HG03045 (cell line): ENCODE data around the gene GNPTG.

Experiments
- ATAC-seq: cut with Tn5 transposase; IDR thresholded peaks from one replicate; pipeline ENCODE4 v1.9.1; 2021; ENCODE audit warnings: mild to moderate bottlenecking, moderate library complexity; ENCODE audit not compliant: unreplicated experiment

The GNPTG gene

GRCh38 chr16:1367486-1368174, 15.9 kb downstream of the GNPTG start:
- no peak for ATAC-seq

DNA sequence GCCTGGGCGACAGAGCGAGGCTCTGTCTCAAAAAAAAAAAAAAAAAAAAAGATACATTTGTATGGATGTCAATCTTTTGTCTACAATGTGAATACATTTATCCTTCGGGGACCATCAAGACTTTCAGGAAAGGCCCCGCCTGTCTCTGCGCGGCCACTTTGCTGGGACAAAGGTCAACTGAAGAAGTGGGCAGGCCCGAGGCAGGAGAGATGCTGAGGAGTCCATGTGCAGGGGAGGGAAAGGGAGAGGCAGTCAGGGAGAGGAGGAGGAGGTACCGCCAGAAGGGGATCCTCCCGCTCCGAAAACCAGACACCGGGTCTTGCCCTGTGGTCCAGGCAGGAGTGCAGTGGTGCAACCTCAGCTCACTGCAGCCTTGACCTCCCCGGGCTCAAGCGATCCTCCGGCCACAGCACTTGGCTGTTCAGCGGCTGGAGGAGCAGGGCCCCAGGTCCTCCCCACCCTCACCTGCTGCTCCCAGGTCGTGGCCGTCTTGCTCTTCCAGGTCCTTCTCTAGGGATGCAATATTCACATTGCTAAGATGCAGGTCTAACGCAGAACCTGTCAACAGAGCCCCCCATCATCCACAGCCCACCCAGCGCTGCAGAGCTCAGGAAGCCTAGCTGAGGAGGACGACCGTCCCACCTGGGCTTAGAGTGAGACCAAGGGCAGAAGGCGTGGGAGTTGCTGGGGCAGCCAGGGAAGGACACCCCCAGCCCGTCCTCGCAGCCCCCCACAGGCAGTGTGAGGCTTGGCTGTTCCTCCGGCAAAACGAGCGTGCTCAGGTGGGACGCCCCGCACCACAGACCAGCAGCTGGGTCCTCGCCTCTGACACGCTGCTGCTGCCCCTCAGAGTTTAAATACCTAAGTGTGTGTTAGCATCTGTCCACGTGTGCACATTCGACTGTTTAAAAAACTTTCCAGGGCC, 19.6 kb downstream of the GNPTG start:
- ATAC-seq: no peak

DNA sequence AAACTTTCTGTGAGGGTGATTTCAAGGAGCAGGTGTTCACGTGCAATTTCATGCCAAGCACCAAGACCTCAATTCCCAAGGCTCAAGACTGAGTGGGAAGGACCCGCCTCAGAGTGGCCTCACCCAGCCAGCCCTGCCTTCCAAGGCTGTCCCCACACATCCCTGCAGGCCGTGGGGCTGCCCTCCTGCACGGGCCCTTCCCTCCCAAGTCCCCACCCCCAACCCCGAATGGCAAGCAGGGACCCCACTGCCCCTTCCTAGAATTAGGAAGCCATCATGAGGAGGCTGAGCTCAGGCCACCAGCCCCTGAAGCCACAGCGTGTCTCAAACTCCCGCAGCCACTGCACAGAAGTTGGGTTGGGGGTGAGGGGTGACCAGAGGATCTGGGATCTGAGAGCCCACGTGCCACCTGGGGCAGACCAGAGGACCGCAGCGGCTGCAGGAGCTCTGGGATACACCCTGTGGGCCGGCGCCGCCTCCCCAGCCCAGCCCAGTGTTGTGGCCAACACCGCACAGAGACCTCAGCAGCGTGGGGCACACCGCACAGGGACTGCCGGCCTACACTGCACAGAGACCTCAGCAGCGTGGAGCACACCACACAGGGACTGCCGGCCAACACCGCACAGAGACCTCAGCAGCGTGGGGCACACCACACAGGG, 20.7 kb downstream of the GNPTG start:
- no peak for ATAC-seq

- no peak for ATAC-seq
Observed at GRCh38 chr16:1374418-1375297, 22.9 kb downstream of the GNPTG start.

DNA sequence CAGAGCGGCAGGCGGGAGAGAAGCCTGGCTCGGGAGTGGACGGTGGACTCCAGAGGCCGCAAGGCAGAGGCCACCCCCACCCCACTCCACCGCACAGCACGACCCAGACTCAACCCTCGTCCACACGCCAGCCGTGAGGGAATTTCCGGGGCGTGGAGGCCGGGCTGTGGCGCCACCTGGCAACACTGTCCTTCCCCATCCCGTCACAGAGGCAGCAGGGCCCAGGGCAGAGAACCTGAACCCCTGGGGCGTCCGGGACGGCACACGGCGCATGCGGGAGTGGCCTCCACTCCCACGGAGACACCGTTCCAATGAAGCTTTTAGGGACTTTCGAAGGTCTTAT, 23.5 kb downstream of the GNPTG start:
- no peak for ATAC-seq

DNA sequence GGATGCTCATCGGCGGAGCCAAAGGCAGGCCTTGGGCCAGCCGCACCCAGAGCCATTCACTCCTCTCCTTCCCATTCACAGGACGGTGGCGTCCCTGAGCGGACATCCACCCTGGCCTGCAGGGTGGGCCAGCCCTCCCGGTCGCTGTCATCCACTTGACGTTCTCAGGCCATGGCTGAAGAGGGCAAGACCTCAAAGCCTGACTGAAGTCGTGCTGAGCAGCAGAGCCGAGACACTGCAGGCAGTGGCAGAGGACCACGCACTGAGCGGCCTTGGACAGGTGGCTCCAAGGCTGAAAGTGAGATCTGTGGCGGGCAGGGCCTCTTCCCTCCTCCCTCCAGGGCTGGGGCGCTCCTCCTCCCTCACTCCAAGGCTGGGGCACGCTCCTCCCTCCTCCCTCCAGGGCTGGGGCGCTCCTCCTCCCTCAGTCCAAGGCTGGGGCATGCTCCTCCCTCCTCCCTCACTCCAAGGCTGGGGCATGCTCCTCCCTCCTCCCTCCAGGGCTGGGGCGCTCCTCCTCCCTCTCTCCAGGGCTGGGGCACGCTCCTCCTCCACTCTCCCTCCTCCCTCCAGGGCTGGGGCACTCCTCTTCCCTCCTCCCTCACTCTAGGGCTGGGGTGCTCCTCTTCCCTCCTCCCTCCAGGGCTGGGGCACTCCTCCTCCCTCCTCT, 24.1 kb downstream of the GNPTG start:
- ATAC-seq: no peak

- no peak for ATAC-seq
Observed at GRCh38 chr16:1377406-1378010, 25.8 kb downstream of the GNPTG start.

DNA sequence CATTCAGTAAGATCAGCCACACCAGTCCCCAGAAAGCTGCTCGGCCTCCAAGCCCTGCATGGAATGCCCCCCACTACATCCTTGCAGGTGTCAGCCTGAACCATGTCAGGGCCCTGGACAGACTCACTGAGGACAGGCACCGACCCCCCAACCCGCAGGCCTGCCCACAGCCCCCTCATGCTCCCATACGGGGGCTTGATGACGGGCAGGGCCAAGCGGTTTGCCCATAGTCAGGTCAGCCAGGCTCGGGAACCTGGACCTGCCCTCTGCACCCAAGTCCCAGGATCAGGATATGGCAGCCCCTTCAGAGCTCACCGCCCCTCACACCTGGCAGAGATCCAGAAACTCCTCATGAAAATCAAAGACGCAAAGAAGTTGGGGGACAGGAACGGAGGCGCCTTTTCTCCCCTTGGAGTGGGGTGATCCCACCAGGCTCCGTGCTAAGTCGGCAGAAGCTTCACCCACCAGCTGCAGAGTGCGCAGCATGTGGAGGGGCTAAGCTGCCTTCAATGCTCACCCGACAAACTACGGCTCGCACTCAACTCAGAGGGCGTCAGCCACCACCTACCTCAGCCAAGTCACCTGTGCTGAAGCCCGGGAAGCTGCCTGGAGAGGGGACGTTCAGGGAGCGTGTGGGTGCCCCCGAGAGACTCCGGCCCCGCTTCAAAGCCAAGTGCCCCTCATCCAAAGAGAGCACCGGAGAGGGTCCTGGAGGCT, 26.5 kb downstream of the GNPTG start:
- ATAC-seq: no peak

GRCh38 chr16:1378804-1379303, 27.1 kb downstream of the GNPTG start:
- ATAC-seq: peak; percentile 45

DNA sequence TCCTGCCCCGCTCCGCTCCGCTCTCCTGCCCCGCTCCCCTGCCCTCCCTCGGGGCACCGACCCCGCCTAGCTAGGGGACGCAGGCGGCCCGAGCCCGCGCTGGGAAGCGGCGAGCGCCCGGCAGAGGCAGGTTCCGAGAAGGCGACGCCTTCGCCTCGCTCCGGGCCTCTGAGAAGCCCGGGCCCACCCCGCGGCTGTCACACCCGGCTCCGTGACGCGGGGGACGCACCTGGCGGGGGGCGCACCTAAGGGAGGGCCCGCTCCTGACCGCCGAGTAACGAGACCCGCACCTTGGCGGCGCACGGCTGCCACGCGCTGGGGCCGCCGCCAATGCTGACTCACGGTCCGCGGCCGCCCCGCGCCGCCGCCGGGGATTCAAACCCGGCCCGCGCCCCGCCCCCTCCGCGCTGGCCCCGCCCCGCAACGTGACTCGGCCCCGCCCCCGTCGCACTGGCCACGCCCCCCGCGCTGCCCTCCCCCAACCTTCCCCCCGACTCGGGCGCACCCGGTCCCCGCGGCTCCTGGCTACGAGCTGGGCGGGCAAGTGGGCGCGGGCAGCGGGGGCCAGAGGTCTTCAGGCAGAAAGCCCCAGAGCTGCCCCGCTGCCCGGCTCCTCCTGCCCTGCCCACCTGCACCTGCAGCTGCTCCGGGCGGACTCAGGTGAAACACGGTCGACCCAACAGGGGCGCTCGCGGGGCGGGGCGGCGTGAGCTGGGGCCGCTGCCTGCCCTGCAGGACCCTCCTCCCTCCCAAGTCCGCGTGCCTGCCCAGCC, 27.8 kb downstream of the GNPTG start:
- peak; percentile 44 for ATAC-seq

GRCh38 chr16:1380195-1380594, 28.5 kb downstream of the GNPTG start:
- no peak for ATAC-seq

DNA sequence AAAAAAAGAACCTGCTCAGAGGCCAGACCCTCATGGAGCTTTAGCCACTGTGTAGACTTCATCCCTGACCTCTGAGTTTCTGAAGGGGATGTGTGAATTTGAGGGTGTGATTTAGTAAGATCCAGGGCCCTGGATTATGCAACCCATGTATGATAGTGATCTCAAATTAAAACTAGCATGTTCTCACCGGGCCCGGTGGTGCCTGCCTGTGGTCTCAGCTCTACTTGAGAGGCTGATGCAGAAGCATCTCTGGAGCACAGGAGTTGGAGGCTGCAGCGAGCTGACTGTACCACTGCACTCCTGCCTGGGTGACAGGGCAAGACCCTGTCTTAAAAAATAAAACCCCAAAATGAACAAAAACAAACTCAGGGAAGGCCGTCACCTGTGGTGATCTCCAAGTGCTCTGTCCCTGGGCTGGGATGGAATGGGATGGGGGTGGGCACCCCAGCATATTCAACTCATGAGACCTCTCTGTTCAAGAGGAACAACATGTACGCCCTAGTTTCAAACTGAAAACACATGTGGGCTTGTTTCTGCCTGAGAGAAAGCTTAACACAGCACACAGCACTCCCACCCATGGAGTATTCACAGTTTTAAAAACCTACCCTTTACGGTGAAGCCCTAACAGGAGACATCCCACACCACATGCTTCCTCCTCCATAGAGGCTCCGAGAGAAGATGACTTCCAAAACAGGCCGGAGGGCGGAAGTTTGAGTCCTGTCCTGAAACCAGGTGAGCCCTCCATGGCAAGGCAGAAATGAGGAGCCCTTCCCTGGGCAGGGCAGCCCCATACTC, 30.1 kb downstream of the GNPTG start:
- ATAC-seq: no peak

DNA sequence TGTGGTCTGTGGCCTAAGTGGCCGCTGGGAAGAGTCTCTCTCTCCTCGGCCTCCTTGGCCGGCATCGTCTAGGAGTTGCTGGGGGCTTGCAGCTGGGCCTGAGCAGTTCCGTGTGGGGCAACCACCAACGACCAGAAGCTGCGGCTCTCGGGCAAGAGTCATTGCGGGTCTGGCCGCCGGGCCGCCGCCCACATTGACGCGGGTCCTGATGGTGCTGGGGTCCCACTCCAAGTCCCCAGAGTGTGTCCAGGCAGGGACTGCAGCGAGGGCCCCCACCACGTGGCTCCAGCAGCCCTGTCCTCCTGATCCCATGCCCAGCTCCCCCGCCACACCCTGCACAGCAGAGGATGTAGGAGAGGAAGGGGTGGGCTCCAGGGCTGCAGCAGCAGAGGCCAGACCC, 31.8 kb downstream of the GNPTG start:
- ATAC-seq: no peak

GRCh38 chr16:1385232-1385631, 33.5 kb downstream of the GNPTG start:
- ATAC-seq: no peak

GRCh38 chr16:1387331-1387730, 35.6 kb downstream of the GNPTG start:
- ATAC-seq: no peak

DNA sequence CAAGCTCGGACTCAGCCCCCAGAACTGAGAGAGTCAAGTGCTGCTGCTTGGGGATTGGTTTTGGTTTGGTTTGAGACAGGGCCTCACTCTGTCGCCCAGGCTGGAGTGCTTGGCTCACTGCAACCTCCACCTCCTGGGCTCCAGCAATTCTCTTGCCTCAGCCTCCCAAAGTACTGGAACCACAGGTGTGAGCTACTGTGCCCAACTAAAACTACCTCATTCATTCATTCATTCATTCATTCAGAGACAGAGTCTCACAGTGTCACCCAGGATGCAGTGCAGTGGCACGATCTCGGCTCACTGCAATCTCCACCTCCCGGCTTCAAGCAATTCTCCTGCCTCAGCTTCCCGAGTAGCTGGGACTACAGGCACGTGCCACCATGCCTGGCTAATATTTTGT, 38.0 kb downstream of the GNPTG start:
- no peak for ATAC-seq

DNA sequence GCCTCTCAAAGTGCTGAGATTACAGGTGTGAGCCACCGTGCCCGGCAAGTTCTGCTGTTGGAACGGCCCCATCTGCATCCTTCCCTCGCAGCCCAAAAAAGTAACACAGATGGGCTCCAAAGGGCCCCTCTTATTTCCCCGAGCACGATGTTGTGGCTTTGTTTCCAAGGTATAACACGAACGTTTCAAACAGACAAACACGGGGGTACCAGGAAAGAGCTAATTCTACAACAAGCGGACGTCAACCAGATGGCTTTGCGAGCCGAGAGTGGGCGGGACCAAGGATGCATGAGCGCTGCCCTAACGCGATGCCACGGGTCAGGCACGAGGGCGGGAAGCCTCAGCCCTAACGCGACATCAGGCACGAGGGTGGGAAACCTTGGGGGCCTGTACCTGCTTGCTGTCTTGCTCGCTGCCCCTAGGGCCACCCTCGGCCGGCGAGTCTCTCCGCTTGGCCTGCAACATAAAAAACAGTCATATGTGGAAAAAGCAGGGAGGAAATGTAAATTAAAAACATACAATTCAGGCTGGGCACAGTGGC, 38.6 kb downstream of the GNPTG start:
- no peak for ATAC-seq
